K562 treated with DMSO at 1 percent for 4 hours (cell line): ENCODE results near the gene TIRAP. TPM values are rescaled to one million over a fixed set of nuclear protein-coding genes. Genes with fewer than 3 reads are reported as not detected.

ENCODE experiments used
- total RNA-seq: library from RNA; unstranded; fragments of 300-600 nt; gene quantifications from 2 replicates; pipeline ENCODE4 v1.2.3, GENCODE V29; 2022; ENCODE audit not compliant: insufficient read depth

Gene TIRAP
- total RNA-seq: 3.5 and 3.9 TPM in 2 replicates

GRCh38 chr11:126282736-126283591, at the start of gene TIRAP:
TIRAP (plus strand) TSS chr11:126283093; CDS start chr11:126290895, 7,802 bp downstream.

GRCh38 chr11:126268708-126269579, 13.9 kb upstream of the TIRAP start, which contains the start of the genes FOXRED1 and SRPRA:
FOXRED1 (plus strand) TSS chr11:126269154; CDS start chr11:126269207, 53 bp downstream.
SRPRA (minus strand) TSS chr11:126268895; CDS start chr11:126268804, 91 bp downstream.

GRCh38 chr11:126303623-126304456, 20.9 kb downstream of the TIRAP start, which contains the start of gene DCPS:
DCPS (plus strand) TSS chr11:126304060; CDS start chr11:126304081, 21 bp downstream.

Other genes starting within 250 kb of the TIRAP start
- gene CDON, start 220.2 kb upstream of the TIRAP start, total RNA-seq: 0.26 and 0.71 TPM in 2 replicates
- gene RPUSD4, start 71.4 kb upstream of the TIRAP start, total RNA-seq: 16.2 and 18.7 TPM in 2 replicates
- gene FAM118B, start 71.3 kb upstream of the TIRAP start, total RNA-seq: 9.4 and 12.7 TPM in 2 replicates
- 113 and 117 TPM in 2 replicates for gene SRPRA, start 14.2 kb upstream of the TIRAP start, total RNA-seq
- 33.4 and 40.6 TPM in 2 replicates for gene FOXRED1, start 13.9 kb upstream of the TIRAP start, total RNA-seq
- gene DCPS, start 21.0 kb downstream of the TIRAP start, total RNA-seq: 8.6 and 11.3 TPM in 2 replicates
- gene ST3GAL4, start 72.6 kb downstream of the TIRAP start, total RNA-seq: 23.9 and 24.0 TPM in 2 replicates